ENCODE data around the gene CMTM3.
"Not testable (repeated sequence)": the region's sequence is repeated elsewhere in the genome, so short reads cannot be mapped to it uniquely, and the experiment has no call there.

DNA sequence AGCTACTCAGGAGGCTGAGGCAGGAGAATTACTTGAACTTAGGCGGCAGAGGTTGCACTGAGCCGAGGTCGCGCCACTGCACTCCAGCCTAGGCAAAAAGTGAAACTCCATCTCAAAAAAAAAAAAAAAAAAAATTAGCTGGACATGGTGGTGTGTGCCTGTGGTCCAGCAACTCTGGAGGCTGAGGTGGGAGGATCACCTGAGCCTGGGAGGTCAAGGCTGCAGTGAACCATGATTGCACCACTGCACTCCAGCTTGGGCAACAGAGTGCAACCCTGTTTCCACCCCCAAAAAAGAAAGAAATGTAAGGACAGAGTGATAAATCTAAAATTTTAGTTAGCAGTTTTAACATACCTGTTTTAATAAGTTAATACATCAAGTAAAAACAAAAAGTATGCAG lies 7.9 kb upstream of the CMTM3 start:
- TF ChIP-seq, protein P1, sequence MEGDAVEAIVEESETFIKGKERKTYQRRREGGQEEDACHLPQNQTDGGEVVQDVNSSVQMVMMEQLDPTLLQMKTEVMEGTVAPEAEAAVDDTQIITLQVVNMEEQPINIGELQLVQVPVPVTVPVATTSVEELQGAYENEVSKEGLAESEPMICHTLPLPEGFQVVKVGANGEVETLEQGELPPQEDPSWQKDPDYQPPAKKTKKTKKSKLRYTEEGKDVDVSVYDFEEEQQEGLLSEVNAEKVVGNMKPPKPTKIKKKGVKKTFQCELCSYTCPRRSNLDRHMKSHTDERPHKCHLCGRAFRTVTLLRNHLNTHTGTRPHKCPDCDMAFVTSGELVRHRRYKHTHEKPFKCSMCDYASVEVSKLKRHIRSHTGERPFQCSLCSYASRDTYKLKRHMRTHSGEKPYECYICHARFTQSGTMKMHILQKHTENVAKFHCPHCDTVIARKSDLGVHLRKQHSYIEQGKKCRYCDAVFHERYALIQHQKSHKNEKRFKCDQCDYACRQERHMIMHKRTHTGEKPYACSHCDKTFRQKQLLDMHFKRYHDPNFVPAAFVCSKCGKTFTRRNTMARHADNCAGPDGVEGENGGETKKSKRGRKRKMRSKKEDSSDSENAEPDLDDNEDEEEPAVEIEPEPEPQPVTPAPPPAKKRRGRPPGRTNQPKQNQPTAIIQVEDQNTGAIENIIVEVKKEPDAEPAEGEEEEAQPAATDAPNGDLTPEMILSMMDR (IDR thresholded peaks at IDR 0.05) = not testable (repeated sequence)
- TF ChIP-seq ZFX (IDR thresholded peaks at IDR 0.05; ENCODE audit: borderline replicate concordance) = not testable (repeated sequence)
